ENCODE measurements around the gene LAMB1. TPM values are rescaled to one million over a fixed set of nuclear protein-coding genes. Genes with fewer than 3 reads are reported as not detected.

Gene LAMB1
- total RNA-seq, 1 experiment from 2014 or later: 101 TPM

GRCh38 chr7:107938456-107939250 lies 64.3 kb downstream of the LAMB1 start (continued):
- no peak for TF ChIP-seq ATF6 (CRISPR knock-in tag; IDR thresholded peaks at IDR 0.05)
- no peak for TF ChIP-seq ZNF263 (CRISPR knock-in tag; IDR thresholded peaks at IDR 0.05; ENCODE audit: low read depth)

DNA sequence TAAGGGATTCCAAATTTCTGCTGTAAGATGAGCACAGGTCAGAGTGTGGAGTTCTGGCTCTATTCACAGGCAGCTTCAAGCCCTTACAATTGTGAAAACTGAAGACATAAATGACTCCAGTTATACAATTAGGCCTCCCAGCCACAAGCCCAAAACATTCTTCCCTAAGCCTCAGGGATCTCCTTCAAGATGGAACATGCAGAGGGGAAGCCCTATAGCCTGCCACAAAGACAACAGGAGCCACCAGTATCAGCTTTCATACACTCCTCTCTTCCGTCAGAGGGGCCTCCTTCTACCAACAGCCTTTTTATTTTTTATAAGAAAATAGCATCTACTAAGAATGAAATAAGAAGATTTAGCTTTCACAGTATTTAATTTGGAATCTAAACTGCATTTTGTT lies 65.4 kb downstream of the LAMB1 start:
- CTCF ChIA-PET: no interaction called here
- H3K27me3 Mint-ChIP-seq (ENCODE audit: low read depth): no peaks in the 10 kb centered on the region
- peaks cover 52% of the 10 kb centered on the region for H3K4me1 Mint-ChIP-seq
- ATAC-seq (no peak), DNase-seq (ENCODE audit: low spot score) (no peak)
- H3K4me3 Mint-ChIP-seq: no peak overlapping the region
- H3K9me3 Mint-ChIP-seq: no peaks in the 10 kb centered on the region
- TF ChIP-seq ZSCAN18 (CRISPR knock-in tag; IDR thresholded peaks at IDR 0.05): no peak
- TF ChIP-seq GABPB1 (CRISPR knock-in tag; IDR thresholded peaks at IDR 0.05): no peak
- TF ChIP-seq SOX15 (CRISPR knock-in tag; IDR thresholded peaks at IDR 0.05): no peak
- TF ChIP-seq ELF4 (CRISPR knock-in tag; IDR thresholded peaks at IDR 0.05; ENCODE audit: low read depth): no peak
- no peak for TF ChIP-seq CREB1 (CRISPR knock-in tag; IDR thresholded peaks at IDR 0.05)
- no peak for TF ChIP-seq NR2C2 (CRISPR knock-in tag; IDR thresholded peaks at IDR 0.05)
- TF ChIP-seq SP1 (CRISPR knock-in tag; conservative IDR thresholded peaks at IDR 0.05): no peak
- no peak for TF ChIP-seq ATF3 (CRISPR knock-in tag; conservative IDR thresholded peaks at IDR 0.05)
- no peak for TF ChIP-seq NFATC4 (CRISPR knock-in tag; IDR thresholded peaks at IDR 0.05)
- no peak for TF ChIP-seq CREM (CRISPR knock-in tag; IDR thresholded peaks at IDR 0.05)
- no peak for TF ChIP-seq RELA (CRISPR knock-in tag; IDR thresholded peaks at IDR 0.05; ENCODE audit: borderline replicate concordance)
- TF ChIP-seq, protein P1, sequence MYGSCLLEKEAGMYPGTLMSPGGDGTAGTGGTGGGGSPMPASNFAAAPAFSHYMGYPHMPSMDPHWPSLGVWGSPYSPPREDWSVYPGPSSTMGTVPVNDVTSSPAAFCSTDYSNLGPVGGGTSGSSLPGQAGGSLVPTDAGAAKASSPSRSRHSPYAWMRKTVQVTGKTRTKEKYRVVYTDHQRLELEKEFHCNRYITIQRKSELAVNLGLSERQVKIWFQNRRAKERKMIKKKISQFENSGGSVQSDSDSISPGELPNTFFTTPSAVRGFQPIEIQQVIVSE (CRISPR knock-in tag; IDR thresholded peaks at IDR 0.05; ENCODE audit: borderline replicate concordance): no peak
- no peak for TF ChIP-seq PRRX2 (CRISPR knock-in tag; IDR thresholded peaks at IDR 0.05)
- no peak for TF ChIP-seq GRHL2 (CRISPR knock-in tag; IDR thresholded peaks at IDR 0.05; ENCODE audit: insufficient replicate concordance, severe bottlenecking)
- TF ChIP-seq ZBTB43 (CRISPR knock-in tag; IDR thresholded peaks at IDR 0.05): no peak
- TF ChIP-seq ARID4B (CRISPR knock-in tag; IDR thresholded peaks at IDR 0.05; ENCODE audit: borderline replicate concordance): no peak
- TF ChIP-seq MXD4 (CRISPR knock-in tag; IDR thresholded peaks at IDR 0.05; ENCODE audit: borderline replicate concordance): no peak
- no peak for TF ChIP-seq NFYB (CRISPR knock-in tag; conservative IDR thresholded peaks at IDR 0.05; ENCODE audit: low read depth)
- no peak overlapping the region for H3K27ac Mint-ChIP-seq
- peaks cover 24% of the 10 kb centered on the region for H3K36me3 Mint-ChIP-seq
- POLR2A ChIA-PET: no interaction called here
